Endothelial cell of coronary artery (primary cell): ENCODE data around the gene CFL1. TPM values are rescaled to one million over a fixed set of nuclear protein-coding genes. Genes with fewer than 3 reads are reported as not detected.

Experiments
- total RNA-seq: library from RNA; depleted of rRNA; stranded (reverse); fragments of >200 nt; gene quantifications from 2 replicates; pipeline ENCODE4 v1.2.3, GENCODE V29; 2014

Gene CFL1
- 1,607 and 1,727 TPM in 2 replicates for total RNA-seq

GRCh38 chr11:65857853-65858680, at the start of gene CFL1:
CFL1 (minus strand) TSS chr11:65858180; CDS start chr11:65858099, 81 bp downstream.

GRCh38 chr11:65900125-65900898, 42.3 kb upstream of the CFL1 start, which contains the start of gene FOSL1:
FOSL1 (minus strand) TSS chr11:65900388; CDS start chr11:65900339, 49 bp downstream.

GRCh38 chr11:65890324-65891218, 32.6 kb upstream of the CFL1 start, which contains the start of gene CCDC85B:
CCDC85B (plus strand) TSS chr11:65890673; CDS start chr11:65890784, 111 bp downstream.

GRCh38 chr11:65888163-65888814, 30.3 kb upstream of the CFL1 start, which contains the start of gene FIBP:
FIBP (minus strand) TSS chr11:65888471; CDS start chr11:65888418, 53 bp downstream.

GRCh38 chr11:65879617-65880016, 21.6 kb upstream of the CFL1 start, which contains the start of gene CTSW:
CTSW (plus strand) TSS chr11:65879837; CDS start chr11:65879855, 18 bp downstream.

GRCh38 chr11:65872586-65873317, 14.8 kb upstream of the CFL1 start, which contains the start of gene EFEMP2:
EFEMP2 (minus strand) TSS chr11:65872800; CDS start chr11:65872354, 446 bp downstream.

GRCh38 chr11:65860278-65861164, 2.5 kb upstream of the CFL1 start, which contains the start of gene MUS81:
MUS81 (plus strand) TSS chr11:65860433; CDS start chr11:65860754, 321 bp downstream.

GRCh38 chr11:65833297-65834030, 24.5 kb downstream of the CFL1 start, which contains the start of gene SNX32:
SNX32 (plus strand) TSS chr11:65833963; CDS start chr11:65834066, 103 bp downstream.

Other genes with a start within 250 kb of the CFL1 start
- 76.3 and 82.1 TPM in 2 replicates for gene MAP3K11, start 244.0 kb downstream of the CFL1 start, total RNA-seq
- 12.2 and 17.9 TPM in 2 replicates for gene PCNX3, start 242.4 kb downstream of the CFL1 start, total RNA-seq
- 44.3 and 58.9 TPM in 2 replicates for gene SIPA1, start 220.1 kb downstream of the CFL1 start, total RNA-seq
- gene RELA, start 195.3 kb downstream of the CFL1 start, total RNA-seq, result 16.1 and 26.0 TPM in 2 replicates
- 37.5 and 39.5 TPM in 2 replicates for gene KAT5, start 145.9 kb downstream of the CFL1 start, total RNA-seq
- gene RNASEH2C, start 137.4 kb downstream of the CFL1 start, total RNA-seq, result 47.5 and 48.0 TPM in 2 replicates
- gene AP5B1, start 77.2 kb downstream of the CFL1 start, total RNA-seq, result 5.5 and 8.0 TPM in 2 replicates
- gene OVOL1, start 71.1 kb downstream of the CFL1 start, total RNA-seq, result not detected in 2 replicates
- gene SNX32, start 24.2 kb downstream of the CFL1 start, total RNA-seq, result 0.36 and 0.38 TPM in 2 replicates
- gene MUS81, start 2.3 kb upstream of the CFL1 start, total RNA-seq, result 43.1 and 58.9 TPM in 2 replicates
- 31.4 and 48.0 TPM in 2 replicates for gene EFEMP2, start 14.6 kb upstream of the CFL1 start, total RNA-seq
- not detected in 2 replicates for gene CTSW, start 21.7 kb upstream of the CFL1 start, total RNA-seq
- 156 and 220 TPM in 2 replicates for gene FIBP, start 30.3 kb upstream of the CFL1 start, total RNA-seq
- 83.5 and 102 TPM in 2 replicates for gene CCDC85B, start 32.5 kb upstream of the CFL1 start, total RNA-seq
- gene FOSL1, start 42.2 kb upstream of the CFL1 start, total RNA-seq, result 7.4 and 10.2 TPM in 2 replicates
- 11.2 and 19.3 TPM in 2 replicates for gene C11orf68, start 60.9 kb upstream of the CFL1 start, total RNA-seq
- 215 and 233 TPM in 2 replicates for gene DRAP1, start 61.2 kb upstream of the CFL1 start, total RNA-seq
- under 0.01 TPM in 1 of 2 replicates, not detected in the other for gene TSGA10IP, start 87.3 kb upstream of the CFL1 start, total RNA-seq
- 64.8 TPM in 2 replicates for gene SART1, start 103.6 kb upstream of the CFL1 start, total RNA-seq
- 32.8 and 37.5 TPM in 2 replicates for gene EIF1AD, start 144.0 kb upstream of the CFL1 start, total RNA-seq
- 17.5 and 25.1 TPM in 2 replicates for gene BANF1, start 144.3 kb upstream of the CFL1 start, total RNA-seq
- gene CST6, start 153.8 kb upstream of the CFL1 start, total RNA-seq, result 0.09 and 0.56 TPM in 2 replicates
- 0.09 TPM in 2 replicates for gene CATSPER1, start 168.3 kb upstream of the CFL1 start, total RNA-seq
- not detected in 2 replicates for gene GAL3ST3, start 191.0 kb upstream of the CFL1 start, total RNA-seq
- 106 and 108 TPM in 2 replicates for gene SF3B2, start 194.2 kb upstream of the CFL1 start, total RNA-seq
- gene PACS1, start 212.1 kb upstream of the CFL1 start, total RNA-seq, result 18.6 and 39.6 TPM in 2 replicates